HG03095 (cell line): ENCODE data around the gene FOXN1.

Experiments
- ATAC-seq: cut with Tn5 transposase; IDR thresholded peaks from one replicate; pipeline ENCODE4 v1.9.1; 2021; ENCODE audit warnings: moderate library complexity; ENCODE audit not compliant: unreplicated experiment

FOXN1 gene

GRCh38 chr17:28476076-28476865, 29.9 kb upstream of the FOXN1 start:
- no peak for ATAC-seq

GRCh38 chr17:28477928-28478327, 28.2 kb upstream of the FOXN1 start:
- ATAC-seq = no peak

GRCh38 chr17:28478712-28479615, 27.2 kb upstream of the FOXN1 start:
- ATAC-seq = no peak

GRCh38 chr17:28480278-28480677, 25.9 kb upstream of the FOXN1 start:
- ATAC-seq = no peak

- ATAC-seq = no peak
These were observed 25.2 kb upstream of the FOXN1 start for GRCh38 chr17:28480799-28481571.

- ATAC-seq = no peak
These were observed 23.5 kb upstream of the FOXN1 start for GRCh38 chr17:28482551-28483199.

GRCh38 chr17:28484296-28484695, 21.9 kb upstream of the FOXN1 start:
- peak; percentile 92 for ATAC-seq

- no peak for ATAC-seq
These were observed 21.1 kb upstream of the FOXN1 start for GRCh38 chr17:28485049-28485448.

- no peak for ATAC-seq
These were observed 18.1 kb upstream of the FOXN1 start for GRCh38 chr17:28487881-28488532.

- no peak for ATAC-seq
These were observed 17.4 kb upstream of the FOXN1 start for GRCh38 chr17:28488533-28489276.

GRCh38 chr17:28491286-28491685, 14.9 kb upstream of the FOXN1 start:
- no peak for ATAC-seq

- ATAC-seq = no peak
These were observed 14.3 kb upstream of the FOXN1 start for GRCh38 chr17:28491860-28492259.

- ATAC-seq = no peak
These were observed 13.5 kb upstream of the FOXN1 start for GRCh38 chr17:28492352-28493310.

- ATAC-seq = no peak
These were observed 12.7 kb upstream of the FOXN1 start for GRCh38 chr17:28493460-28493859.

- ATAC-seq = no peak
These were observed 11.5 kb upstream of the FOXN1 start for GRCh38 chr17:28494445-28495188.

- ATAC-seq = no peak
These were observed 10.5 kb upstream of the FOXN1 start for GRCh38 chr17:28495635-28496034.

GRCh38 chr17:28497931-28498330, 8.2 kb upstream of the FOXN1 start:
- ATAC-seq = no peak
